Calu3 (cell line): ENCODE data around the gene ZNF518B. TPM values are rescaled to one million over a fixed set of nuclear protein-coding genes. Genes with fewer than 3 reads are reported as not detected.

ENCODE experiments used
- Bru-seq: library from RNA; stranded (reverse); fragments of 400-500 nt; gene quantifications from one replicate; lab custom pipeline; 2021; lab: Mats Ljungman, UMichigan
- BruChase-seq, 2 experiments: library from RNA; stranded (reverse); fragments of 400-500 nt; gene quantifications; one replicate each; lab custom pipeline; 2021; lab: Mats Ljungman, UMichigan
- BruUV-seq: library from RNA; stranded (reverse); fragments of 400-500 nt; replicated peaks from 2 replicates; lab custom pipeline; 2021; lab: Mats Ljungman, UMichigan
- CTCF ChIA-PET: fragments of 300-600 bp; sonication (Branson Sonifier 250); formaldehyde crosslinking; loops from one replicate; lab custom pipeline; 2022; ENCODE audit warnings: antibody characterized with exemption; lab: Charles Lee
- DNase-seq: peaks from one replicate; pipeline ENCODE4 v3.0.0; 2022
- H3K27ac Mint-ChIP-seq: one replicate; pipeline ENCODE4 v1.8.0; 2022; ENCODE audit warnings: mixed read lengths; ENCODE audit not compliant: unreplicated experiment
- H3K27me3 Mint-ChIP-seq: one replicate; pipeline ENCODE4 v1.8.0; 2022; ENCODE audit warnings: mixed read lengths; ENCODE audit not compliant: unreplicated experiment
- H3K36me3 Mint-ChIP-seq: one replicate; pipeline ENCODE4 v1.8.0; 2022; ENCODE audit warnings: mild to moderate bottlenecking, moderate library complexity, mixed read lengths; ENCODE audit not compliant: insufficient read depth, unreplicated experiment
- H3K4me1 Mint-ChIP-seq: one replicate; pipeline ENCODE4 v1.8.0; 2022; ENCODE audit warnings: mild to moderate bottlenecking, low read depth, mixed read lengths; ENCODE audit not compliant: unreplicated experiment
- H3K4me3 Mint-ChIP-seq: one replicate; pipeline ENCODE4 v1.8.0; 2022; ENCODE audit warnings: mild to moderate bottlenecking, low read depth, moderate library complexity, mixed read lengths; ENCODE audit not compliant: unreplicated experiment
- H3K9me3 Mint-ChIP-seq: one replicate; pipeline ENCODE4 v1.8.0; 2022; ENCODE audit warnings: low read depth, mixed read lengths; ENCODE audit not compliant: unreplicated experiment
- intact Hi-C: fragments of 100-400 bp; cut with micrococcal nuclease; formaldehyde crosslinking; loops from one replicate; pipeline ENCODE4 v1.10.0; 2022; ENCODE audit not compliant: unreplicated experiment
- long read RNA-seq: library from polyadenylated mRNA; stranded (forward); transcript quantifications from one replicate; pipeline ENCODE4 v2.0.0, GENCODE V29; 2022
- total RNA-seq: library from RNA; stranded (reverse); gene quantifications from 2 replicates; pipeline ENCODE4 v1.2.3, GENCODE V29; 2022
- TF ChIP-seq, protein P1 (sequence below): fragments of 200-600 bp; IDR thresholded peaks from one replicate; pipeline ENCODE4 v1.8.0; 2022; ENCODE audit warnings: antibody characterized with exemption; ENCODE audit not compliant: unreplicated experiment

ZNF518B gene
- not detected in 2 replicates for total RNA-seq
- Bru-seq, nascent RNA, result not detected
- not detected for BruChase-seq, experiment 1, labeled RNA remaining after a 6-hour chase
- not detected for BruChase-seq, experiment 2, labeled RNA remaining after a 2-hour chase
- long read RNA-seq, result 0 reads

GRCh38 chr4:10457255-10457801 lies at the start of gene ZNF518B:
TSS of gene ZNF518B (minus strand) at chr4:10457426. CDS start at chr4:10446328, 11,098 bp downstream.
- no peaks in the 10 kb centered on the region for H3K27me3 Mint-ChIP-seq
- no peaks in the 10 kb centered on the region for H3K4me1 Mint-ChIP-seq
- no peak within 1 kb of the TSS for H3K27ac Mint-ChIP-seq
- BruUV-seq, result no TSS peak
- H3K4me3 Mint-ChIP-seq, result no peak within 1 kb of the TSS
- TF ChIP-seq, protein P1, sequence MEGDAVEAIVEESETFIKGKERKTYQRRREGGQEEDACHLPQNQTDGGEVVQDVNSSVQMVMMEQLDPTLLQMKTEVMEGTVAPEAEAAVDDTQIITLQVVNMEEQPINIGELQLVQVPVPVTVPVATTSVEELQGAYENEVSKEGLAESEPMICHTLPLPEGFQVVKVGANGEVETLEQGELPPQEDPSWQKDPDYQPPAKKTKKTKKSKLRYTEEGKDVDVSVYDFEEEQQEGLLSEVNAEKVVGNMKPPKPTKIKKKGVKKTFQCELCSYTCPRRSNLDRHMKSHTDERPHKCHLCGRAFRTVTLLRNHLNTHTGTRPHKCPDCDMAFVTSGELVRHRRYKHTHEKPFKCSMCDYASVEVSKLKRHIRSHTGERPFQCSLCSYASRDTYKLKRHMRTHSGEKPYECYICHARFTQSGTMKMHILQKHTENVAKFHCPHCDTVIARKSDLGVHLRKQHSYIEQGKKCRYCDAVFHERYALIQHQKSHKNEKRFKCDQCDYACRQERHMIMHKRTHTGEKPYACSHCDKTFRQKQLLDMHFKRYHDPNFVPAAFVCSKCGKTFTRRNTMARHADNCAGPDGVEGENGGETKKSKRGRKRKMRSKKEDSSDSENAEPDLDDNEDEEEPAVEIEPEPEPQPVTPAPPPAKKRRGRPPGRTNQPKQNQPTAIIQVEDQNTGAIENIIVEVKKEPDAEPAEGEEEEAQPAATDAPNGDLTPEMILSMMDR, result no peak
- peaks cover 2% of the 10 kb centered on the region for H3K9me3 Mint-ChIP-seq
- no peaks in the 10 kb centered on the region for H3K36me3 Mint-ChIP-seq
- intact Hi-C loops, result no loop called here
- no peak for DNase-seq
- CTCF ChIA-PET, result no interaction called here

GRCh38 chr4:10506077-10506476 lies 48.9 kb upstream of the ZNF518B start:
- intact Hi-C loops, result no loop called here
- Mint-ChIP-seq H3K9me3 (no peaks in the 10 kb centered on the region), H3K4me1 (no peaks in the 10 kb centered on the region), H3K27me3 (peaks cover 15% of the 10 kb centered on the region), H3K36me3 (no peaks in the 10 kb centered on the region), H3K4me3 (no peak overlapping the region), H3K27ac (no peak overlapping the region)
- no peak for DNase-seq
- BruUV-seq, result no TSS peak
- CTCF ChIA-PET, result no interaction called here
- TF ChIP-seq, protein P1, result no peak

- Mint-ChIP-seq H3K27me3 (peaks cover 29% of the 10 kb centered on the region), H3K36me3 (no peaks in the 10 kb centered on the region), H3K9me3 (no peaks in the 10 kb centered on the region), H3K27ac (no peak overlapping the region), H3K4me1 (no peaks in the 10 kb centered on the region), H3K4me3 (no peak overlapping the region)
- no TSS peak for BruUV-seq
- intact Hi-C loops, result no loop called here
- CTCF ChIA-PET, result no interaction called here
- TF ChIP-seq, protein P1, result no peak
- no peak for DNase-seq
Observed at GRCh38 chr4:10504570-10505179, 47.4 kb upstream of the ZNF518B start.

GRCh38 chr4:10502717-10503116 lies 45.5 kb upstream of the ZNF518B start:
- Mint-ChIP-seq H3K9me3 (no peaks in the 10 kb centered on the region), H3K4me3 (no peak overlapping the region), H3K27me3 (peaks cover 34% of the 10 kb centered on the region), H3K4me1 (no peaks in the 10 kb centered on the region), H3K36me3 (no peaks in the 10 kb centered on the region), H3K27ac (no peak overlapping the region)
- CTCF ChIA-PET, result no interaction called here
- intact Hi-C loops, result no loop called here
- no TSS peak for BruUV-seq
- DNase-seq, result no peak
- TF ChIP-seq, protein P1, result no peak
